HL-60 (cell line): ENCODE results near the gene UBTD2.

ENCODE experiments used
- DNase-seq, 2 experiments: peaks; one replicate each; pipeline ENCODE4 v3.0.0-alpha.2; 2010 to 2020; ENCODE audit warnings: low read depth in 1 of 2, low spot score in 1 of 2
- H3K27ac ChIP-seq: fragments of 250-450 bp; sonication (Bioruptor Pico); replicated peaks from 2 replicates; pipeline ENCODE4 v1.5.1; 2020; ENCODE audit warnings: mild to moderate bottlenecking, moderate library complexity
- H3K27me3 ChIP-seq: fragments of 250-450 bp; sonication (Bioruptor Pico); 2 replicates; pipeline ENCODE4 v1.5.1; 2021; ENCODE audit warnings: mild to moderate bottlenecking, moderate library complexity; ENCODE audit not compliant: insufficient read depth, poor library complexity, severe bottlenecking
- H3K4me3 ChIP-seq: replicated peaks from 2 replicates; pipeline ENCODE4 v1.5.1; 2011; ENCODE audit warnings: mild to moderate bottlenecking, control low read depth, low read length; ENCODE audit not compliant: insufficient read depth
- CTCF ChIP-seq: IDR thresholded peaks from one replicate; pipeline ENCODE4 v1.5.1; 2011; ENCODE audit warnings: low read length, control low read depth, inconsistent platforms; ENCODE audit not compliant: insufficient read depth
- GABPA ChIP-seq: IDR thresholded peaks from 2 replicates; pipeline ENCODE4 v1.6.1; 2012; ENCODE audit warnings: low read depth
- POLR2AphosphoS5 ChIP-seq: IDR thresholded peaks from 2 replicates; pipeline ENCODE4 v1.6.1; 2012; ENCODE audit warnings: low read depth
- REST ChIP-seq: IDR thresholded peaks from 2 replicates; pipeline ENCODE4 v1.6.1; 2012; ENCODE audit warnings: low read depth; ENCODE audit not compliant: insufficient replicate concordance
- SPI1 ChIP-seq: IDR thresholded peaks from 2 replicates; pipeline ENCODE4 v1.6.1; 2012; ENCODE audit warnings: low read depth, mild to moderate bottlenecking, borderline replicate concordance

Gene UBTD2

DNA sequence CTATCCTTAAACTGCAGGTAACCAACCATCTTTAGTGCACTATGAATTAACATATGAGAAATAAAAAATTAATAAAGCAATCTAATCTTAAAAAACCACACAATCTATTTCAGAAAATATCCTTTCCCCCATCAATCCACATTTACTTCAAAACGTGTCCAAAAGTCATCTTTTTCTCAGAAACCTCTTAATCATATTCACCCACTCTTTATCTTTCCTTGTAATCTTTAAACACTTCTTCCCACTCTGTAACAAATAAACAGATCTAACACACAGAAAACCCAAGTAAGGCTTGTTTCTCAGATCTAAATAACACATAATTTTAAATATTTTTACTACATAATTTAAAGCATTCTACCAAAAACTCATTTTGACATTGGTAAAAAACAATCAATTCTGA, 45.2 kb downstream of the UBTD2 start:
- H3K27me3 ChIP-seq = no peaks in the 10 kb centered on the region
- no peak overlapping the region for H3K4me3 ChIP-seq
- no peak for TF ChIP-seq POLR2AphosphoS5
- TF ChIP-seq SPI1 = no peak
- TF ChIP-seq CTCF = no peak
- no peak for TF ChIP-seq REST
- no peak for TF ChIP-seq GABPA
- no peak for DNase-seq
- no peak overlapping the region for H3K27ac ChIP-seq

GRCh38 chr5:172235827-172236736, 47.5 kb downstream of the UBTD2 start:
- no peak for DNase-seq
- H3K27ac ChIP-seq = no peak overlapping the region
- TF ChIP-seq POLR2AphosphoS5 = no peak
- no peak for TF ChIP-seq CTCF
- no peak for TF ChIP-seq REST
- no peak overlapping the region for H3K4me3 ChIP-seq
- no peaks in the 10 kb centered on the region for H3K27me3 ChIP-seq

DNA sequence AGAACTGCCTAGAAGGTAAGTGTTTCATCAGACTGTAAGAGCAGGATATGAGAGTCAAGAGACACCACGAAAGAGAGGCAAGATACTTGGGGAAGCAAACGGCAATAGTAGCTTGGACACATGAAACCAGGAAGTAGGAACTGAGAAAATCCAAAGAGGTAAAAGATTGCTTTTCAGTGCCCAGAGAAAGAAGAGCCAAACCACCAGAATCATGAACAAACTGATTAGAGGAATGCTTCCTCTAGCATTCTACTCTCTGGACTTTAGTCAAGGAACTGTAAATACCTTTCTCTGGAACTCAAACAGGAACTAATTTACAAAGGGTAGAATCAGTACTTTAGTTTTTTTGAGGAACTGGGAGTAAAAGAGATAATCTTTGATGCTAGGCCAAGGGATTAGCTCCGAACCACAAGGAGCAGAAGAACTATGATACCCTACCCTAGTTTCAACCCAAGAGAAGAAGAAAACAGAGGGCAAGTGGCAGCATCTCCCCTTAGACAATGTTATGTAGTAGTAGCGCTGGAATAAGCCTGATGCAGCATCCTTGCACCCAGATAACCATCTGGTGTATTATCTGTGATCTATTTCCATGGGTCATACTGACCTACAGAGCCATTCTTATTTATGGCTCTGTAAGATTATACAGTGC, 48.3 kb downstream of the UBTD2 start:
- Histone ChIP-seq H3K27me3 (no peaks in the 10 kb centered on the region), H3K27ac (no peak overlapping the region), H3K4me3 (no peak overlapping the region)
- no peak for DNase-seq
- TF ChIP-seq POLR2AphosphoS5 = no peak
- peak; percentile 74 for TF ChIP-seq SPI1

DNA sequence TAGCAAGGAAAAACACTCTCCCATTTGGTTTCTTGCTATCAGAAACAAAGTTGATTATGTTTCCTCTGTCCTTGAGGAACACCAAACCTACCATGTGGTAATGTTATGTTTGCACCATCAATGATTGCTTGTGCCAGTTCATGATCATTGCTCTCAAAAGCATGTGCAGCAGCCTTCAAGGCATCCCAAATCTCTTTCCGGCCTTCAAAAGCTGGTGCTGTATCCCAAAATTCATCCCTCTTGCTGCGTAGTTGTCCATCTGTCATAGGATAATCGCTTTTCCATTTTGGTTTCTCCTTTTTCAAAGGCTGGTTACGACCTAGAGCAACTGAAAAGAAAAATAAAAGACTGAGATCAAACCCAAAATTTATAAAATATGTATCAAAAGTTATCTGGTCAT, 49.5 kb downstream of the UBTD2 start:
- H3K27ac ChIP-seq = no peak overlapping the region
- no peak overlapping the region for H3K4me3 ChIP-seq
- DNase-seq = no peak
- TF ChIP-seq REST (no peak), GABPA (no peak), SPI1 (no peak), CTCF (no peak), POLR2AphosphoS5 (no peak)
- no peaks in the 10 kb centered on the region for H3K27me3 ChIP-seq
